Fibroblast of lung (primary cell): ENCODE data around the gene STEAP1B.

Experiments
- EZH2 ChIP-seq: IDR thresholded peaks from 2 replicates; pipeline ENCODE4 v1.5.1; 2012; ENCODE audit warnings: low read length, control low read depth, mild to moderate bottlenecking; ENCODE audit errors: missing control alignments
- TF ChIP-seq, protein P1 (sequence below), 2 donors: IDR thresholded peaks in 1 of 2; conservative IDR thresholded peaks in 1 of 2; 1 replicate in 1 of 2; 2 replicates in 1 of 2; pipeline ENCODE4 v1.5.1; 2011 to 2012; ENCODE audit warnings: low read length in 2 of 2, control low read depth in 1 of 2, inconsistent platforms in 1 of 2, low read depth in 1 of 2, mild to moderate bottlenecking in 1 of 2

DNA sequence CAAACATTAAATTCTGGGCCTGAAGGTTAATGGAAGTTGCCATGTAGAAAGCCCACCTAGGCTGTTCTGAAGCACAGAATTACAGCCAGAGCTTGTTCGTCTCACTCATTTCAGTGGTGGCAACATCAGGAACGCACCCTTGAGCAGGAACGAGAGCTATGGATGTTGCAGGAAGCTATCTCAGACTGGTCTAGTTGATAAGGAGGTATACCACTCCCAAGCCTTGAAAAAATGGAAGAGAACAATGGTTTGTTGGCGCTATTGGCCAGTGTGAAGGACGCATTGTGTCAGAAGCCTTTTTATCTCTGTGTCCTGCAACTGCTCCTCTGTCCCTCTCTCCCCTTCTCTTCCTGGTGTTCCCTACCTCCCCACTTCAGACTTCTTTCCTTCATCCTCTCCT is 82.1 kb downstream of the STEAP1B start:
- TF ChIP-seq, protein P1, sequence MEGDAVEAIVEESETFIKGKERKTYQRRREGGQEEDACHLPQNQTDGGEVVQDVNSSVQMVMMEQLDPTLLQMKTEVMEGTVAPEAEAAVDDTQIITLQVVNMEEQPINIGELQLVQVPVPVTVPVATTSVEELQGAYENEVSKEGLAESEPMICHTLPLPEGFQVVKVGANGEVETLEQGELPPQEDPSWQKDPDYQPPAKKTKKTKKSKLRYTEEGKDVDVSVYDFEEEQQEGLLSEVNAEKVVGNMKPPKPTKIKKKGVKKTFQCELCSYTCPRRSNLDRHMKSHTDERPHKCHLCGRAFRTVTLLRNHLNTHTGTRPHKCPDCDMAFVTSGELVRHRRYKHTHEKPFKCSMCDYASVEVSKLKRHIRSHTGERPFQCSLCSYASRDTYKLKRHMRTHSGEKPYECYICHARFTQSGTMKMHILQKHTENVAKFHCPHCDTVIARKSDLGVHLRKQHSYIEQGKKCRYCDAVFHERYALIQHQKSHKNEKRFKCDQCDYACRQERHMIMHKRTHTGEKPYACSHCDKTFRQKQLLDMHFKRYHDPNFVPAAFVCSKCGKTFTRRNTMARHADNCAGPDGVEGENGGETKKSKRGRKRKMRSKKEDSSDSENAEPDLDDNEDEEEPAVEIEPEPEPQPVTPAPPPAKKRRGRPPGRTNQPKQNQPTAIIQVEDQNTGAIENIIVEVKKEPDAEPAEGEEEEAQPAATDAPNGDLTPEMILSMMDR (conservative IDR thresholded peaks at IDR 0.05 in 1 of 2, IDR thresholded peaks at IDR 0.05 in 1 of 2; ENCODE audit: low read depth in 1 of 2, low read length in 2 of 2): no peak
- no peak for TF ChIP-seq EZH2
